H1 (cell line): Measurements from ENCODE around the gene LMOD2. TPM values are rescaled to one million over a fixed set of nuclear protein-coding genes. Genes with fewer than 3 reads are reported as not detected.

Experiments
- CBX5 ChIP-seq: fragments of 300-800, 300-1000 bp; sonication (generic); IDR thresholded peaks from 2 replicates; pipeline ENCODE4 v1.7.1; 2016; ENCODE audit warnings: antibody characterized with exemption, low read length, low read depth
- CEBPB ChIP-seq: IDR thresholded peaks from 2 replicates; pipeline ENCODE4 v1.6.1; 2012; ENCODE audit warnings: low read depth, low read length
- CHD7 ChIP-seq: fragments of 300-600 bp; sonication (generic); IDR thresholded peaks from 2 replicates; pipeline ENCODE4 v1.7.1; 2012; ENCODE audit warnings: low read length, moderate library complexity, mild to moderate bottlenecking, inconsistent platforms; ENCODE audit not compliant: insufficient replicate concordance
- EP300 ChIP-seq, 2 experiments: IDR thresholded peaks; 1 replicate in 1 of 2; 2 replicates in 1 of 2; pipeline ENCODE4 v1.6.1; 2011 to 2012; ENCODE audit warnings: low read depth in 2 of 2, low read length in 2 of 2, mild to moderate bottlenecking in 2 of 2, borderline replicate concordance in 1 of 2, inconsistent platforms in 1 of 2, moderate library complexity in 1 of 2
- PHF8 ChIP-seq: fragments of 200-600 bp; sonication (generic); conservative IDR thresholded peaks from 2 replicates; pipeline ENCODE4 v1.7.1; 2012; ENCODE audit warnings: low read depth, mild to moderate bottlenecking, inconsistent platforms, low read length, moderate library complexity
- RBBP5 ChIP-seq: IDR thresholded peaks from 2 replicates; pipeline ENCODE4 v1.7.1; 2012; ENCODE audit warnings: low read depth, mild to moderate bottlenecking, inconsistent platforms, low read length, moderate library complexity, borderline replicate concordance
- RFX5 ChIP-seq: IDR thresholded peaks from 2 replicates; pipeline ENCODE4 v1.6.1; 2011; ENCODE audit warnings: low read depth, low read length, improper control_type of control experiment, borderline replicate concordance
- SIX5 ChIP-seq: IDR thresholded peaks from 2 replicates; pipeline ENCODE4 v1.6.1; 2011; ENCODE audit warnings: mild to moderate bottlenecking, low read depth, low read length
- TBP ChIP-seq: IDR thresholded peaks from 2 replicates; pipeline ENCODE4 v1.6.1; 2011; ENCODE audit warnings: low read depth, low read length, improper control_type of control experiment
- YY1 ChIP-seq: IDR thresholded peaks from 2 replicates; pipeline ENCODE4 v1.6.1; 2011; ENCODE audit warnings: low read depth, mild to moderate bottlenecking, low read length
- polyA plus RNA-seq, 7 experiments: library from polyadenylated mRNA; depleted of rRNA in 3 of 7; stranded (reverse) in 5 of 7; unstranded in 2 of 7; fragments of >200 nt in 5 of 7; fragments of 200-250 nt in 2 of 7; gene quantifications; 1 replicate in 5 of 7; 2 replicates in 1 of 7; 4 replicates in 1 of 7; pipeline versions ENCODE4 v1.2.1 to v1.2.3, GENCODE V29; 2011 to 2013; ENCODE audit warnings: missing spikeins in 2 of 7, mixed read lengths in 2 of 7
- total RNA-seq: library from RNA; stranded (reverse); fragmentation: NEBNext Ultra II Directional; extraction: Animal tissue kit (Norgen Biotek cat#: 25700); gene quantifications from 2 replicates; pipeline ENCODE4 v1.2.1, GENCODE V29; 2021

Gene LMOD2
- total and polyA plus RNA-seq, 2 of the 8 experiments (the other 6 are each of a cell fraction or from before 2014, with no cell fraction given), result 0.03 to 0.22 TPM

- TF ChIP-seq CHD7, result no peak
- TF ChIP-seq CEBPB, result no peak
- no peak for TF ChIP-seq RFX5
- no peak for TF ChIP-seq EP300 (IDR thresholded peaks at IDR 0.05; ENCODE audit: borderline replicate concordance in 1 of 2, low read depth in 2 of 2, low read length in 2 of 2)
- no peak for TF ChIP-seq SIX5
- no peak for TF ChIP-seq YY1
- TF ChIP-seq CBX5, result no peak
- no peak for TF ChIP-seq RBBP5
- TF ChIP-seq TBP, result no peak
- no peak for TF ChIP-seq PHF8
These were observed 23.9 kb downstream of the LMOD2 start (continued) for GRCh38 chr7:123679614-123680013.
